Activated CD4-positive, alpha-beta T cell treated with anti-CD3 and anti-CD28 coated beads, Interleukin-2, Interleukin-4, amounts not matched to agents 100 ng/mL and 50 ng/mL, durations not matched to agents 16 hours and 8 hours (primary cell): ENCODE data around the gene ADCY3.
"Not testable (repeated sequence)": the region's sequence is repeated elsewhere in the genome, so short reads cannot be mapped to it uniquely, and the experiment has no call there.

Experiments
- DNase-seq: peaks from one replicate; pipeline ENCODE4 v3.0.0-alpha.2; 2020; ENCODE audit warnings: low spot score

Gene ADCY3

GRCh38 chr2:24844023-24844685 is 75.9 kb downstream of the ADCY3 start:
- no peak for DNase-seq

GRCh38 chr2:24843330-24843860 is 76.6 kb downstream of the ADCY3 start:
- DNase-seq: no peak

GRCh38 chr2:24842081-24843050 is 77.7 kb downstream of the ADCY3 start:
- no peak for DNase-seq

DNA sequence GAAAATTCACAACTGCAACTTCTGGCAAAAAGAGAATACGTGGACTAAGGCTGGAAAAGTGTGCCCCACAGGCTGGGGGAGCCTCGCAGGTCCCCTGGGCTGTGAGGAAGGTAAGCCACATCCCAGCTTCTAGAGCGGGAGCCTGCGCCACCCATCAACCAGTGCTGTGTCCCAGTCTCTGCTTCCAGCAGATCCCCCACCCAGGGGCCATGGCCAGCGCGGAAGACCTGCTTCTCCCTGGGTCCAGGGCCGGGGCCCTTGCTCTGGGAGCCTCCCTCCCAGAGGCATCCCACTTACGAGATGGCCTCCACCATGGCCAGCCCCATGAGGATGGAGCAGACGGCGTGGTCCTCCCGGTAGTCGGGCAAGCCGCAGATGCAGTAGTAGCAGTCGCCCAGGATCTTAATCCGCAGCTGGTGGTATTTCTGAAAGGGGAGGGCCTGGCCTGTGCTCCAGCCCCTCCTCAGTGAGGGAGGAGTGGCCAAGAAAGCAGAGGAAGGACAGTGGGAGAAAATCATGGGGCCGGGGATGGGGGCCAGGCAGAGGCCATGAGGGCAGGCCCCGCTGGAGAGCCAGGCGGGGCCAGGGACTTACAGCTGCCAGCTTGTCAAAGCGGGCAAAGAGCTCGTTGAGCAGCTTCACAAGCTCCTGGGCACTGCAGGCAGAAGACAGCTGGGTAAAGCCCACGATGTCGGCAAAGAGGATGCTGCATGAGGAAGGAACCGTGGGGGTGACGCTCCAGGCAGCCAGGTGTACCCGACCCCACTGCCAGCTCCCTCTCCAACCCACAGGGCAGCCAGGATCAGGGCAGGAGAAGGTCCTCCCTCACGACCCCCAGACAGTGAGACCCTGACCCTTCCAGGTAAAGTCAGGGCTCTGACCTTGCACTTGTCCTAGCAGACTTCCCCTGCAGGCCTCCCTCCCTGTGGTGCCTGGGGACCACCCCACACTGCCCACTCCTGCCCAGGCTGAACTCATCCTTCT is 78.8 kb downstream of the ADCY3 start:
- DNase-seq: no peak

GRCh38 chr2:24840164-24840869 is 79.7 kb downstream of the ADCY3 start:
- DNase-seq: no peak

- no peak for DNase-seq
Observed at GRCh38 chr2:24839729-24840128, 80.3 kb downstream of the ADCY3 start.

GRCh38 chr2:24838541-24838940 is 81.5 kb downstream of the ADCY3 start:
- no peak for DNase-seq

- DNase-seq: no peak
Observed at GRCh38 chr2:24837996-24838513, 82.0 kb downstream of the ADCY3 start.

GRCh38 chr2:24836706-24837105 is 83.3 kb downstream of the ADCY3 start:
- DNase-seq: no peak

GRCh38 chr2:24836206-24836605 is 83.8 kb downstream of the ADCY3 start:
- DNase-seq: no peak

- DNase-seq: not testable (repeated sequence)
Observed at GRCh38 chr2:24835411-24835810, 84.6 kb downstream of the ADCY3 start.

DNA sequence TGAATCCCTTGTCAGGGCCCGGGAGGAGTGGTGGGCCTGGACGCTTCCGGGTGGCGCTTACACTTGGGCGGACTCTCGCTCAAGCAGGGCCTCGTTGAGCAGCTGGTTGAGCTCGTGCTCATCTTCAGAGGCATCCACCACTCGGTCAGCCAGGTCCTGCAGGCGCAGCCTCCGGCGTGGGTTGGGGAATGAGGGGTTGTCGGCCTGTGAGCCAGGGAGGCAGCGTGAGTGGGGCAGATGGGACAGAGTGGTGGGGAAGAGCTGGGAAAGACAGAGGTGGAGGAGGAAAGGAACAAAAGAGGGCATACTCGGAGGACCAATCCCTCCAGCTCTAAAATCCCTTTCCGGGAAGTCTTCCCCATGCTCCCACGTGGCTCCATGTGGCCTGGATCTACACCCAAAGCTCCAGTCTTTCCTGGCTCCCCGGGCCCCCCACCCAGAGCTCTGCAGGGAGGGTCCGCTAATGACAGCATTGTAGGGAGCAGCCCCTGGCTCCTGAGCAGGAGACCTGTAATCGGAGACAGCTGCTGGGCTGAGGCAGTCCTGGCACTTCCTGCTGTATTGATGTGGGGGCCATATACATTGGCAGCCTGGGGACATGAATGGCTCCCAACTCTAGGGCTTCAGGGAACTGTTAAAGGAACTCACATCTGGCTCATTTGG is 85.2 kb downstream of the ADCY3 start:
- DNase-seq: no peak

DNA sequence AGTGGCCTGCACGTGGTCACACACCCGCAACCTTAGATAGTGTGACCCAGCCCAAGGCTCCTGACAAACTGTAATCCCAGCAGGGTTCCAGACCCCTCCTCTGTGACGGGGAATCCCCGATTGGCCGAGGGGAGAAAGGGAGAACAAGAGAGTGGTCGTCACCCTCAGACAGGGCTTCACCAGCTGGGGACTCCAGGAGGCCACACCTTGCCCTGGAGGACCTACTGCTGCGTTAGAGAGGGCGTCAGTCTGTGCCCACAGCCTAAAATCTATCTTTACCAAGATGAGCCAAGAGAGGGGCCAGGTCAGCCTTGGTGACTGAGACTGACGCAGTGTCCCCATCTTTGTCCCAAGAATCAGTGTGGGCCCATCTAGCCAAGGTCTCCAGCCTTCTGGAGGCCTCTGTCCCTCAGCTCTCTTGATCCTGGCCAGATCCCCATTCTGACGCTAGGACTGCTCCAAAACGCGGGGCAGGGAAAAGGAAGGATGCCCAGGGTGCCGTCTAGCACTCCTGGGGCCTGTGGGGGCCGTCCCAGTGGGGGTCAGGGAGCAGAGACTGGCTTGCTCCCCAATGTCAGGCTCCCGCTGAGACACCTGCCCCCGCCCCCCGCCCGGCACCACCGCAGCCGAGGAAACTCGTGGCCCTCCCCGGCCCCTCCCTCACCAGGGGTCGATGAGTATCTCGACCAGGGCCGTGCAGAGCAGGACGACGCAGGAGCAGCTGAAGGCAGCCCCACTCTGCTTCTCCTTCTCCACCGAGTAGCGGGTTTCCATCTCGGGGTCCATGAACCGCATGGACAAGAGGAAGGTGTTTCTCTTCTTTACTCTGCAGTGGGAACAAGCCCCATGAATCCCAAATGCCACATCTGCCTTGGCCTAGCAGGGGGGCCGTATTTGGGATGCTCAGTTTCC is 86.0 kb downstream of the ADCY3 start:
- no peak for DNase-seq

DNA sequence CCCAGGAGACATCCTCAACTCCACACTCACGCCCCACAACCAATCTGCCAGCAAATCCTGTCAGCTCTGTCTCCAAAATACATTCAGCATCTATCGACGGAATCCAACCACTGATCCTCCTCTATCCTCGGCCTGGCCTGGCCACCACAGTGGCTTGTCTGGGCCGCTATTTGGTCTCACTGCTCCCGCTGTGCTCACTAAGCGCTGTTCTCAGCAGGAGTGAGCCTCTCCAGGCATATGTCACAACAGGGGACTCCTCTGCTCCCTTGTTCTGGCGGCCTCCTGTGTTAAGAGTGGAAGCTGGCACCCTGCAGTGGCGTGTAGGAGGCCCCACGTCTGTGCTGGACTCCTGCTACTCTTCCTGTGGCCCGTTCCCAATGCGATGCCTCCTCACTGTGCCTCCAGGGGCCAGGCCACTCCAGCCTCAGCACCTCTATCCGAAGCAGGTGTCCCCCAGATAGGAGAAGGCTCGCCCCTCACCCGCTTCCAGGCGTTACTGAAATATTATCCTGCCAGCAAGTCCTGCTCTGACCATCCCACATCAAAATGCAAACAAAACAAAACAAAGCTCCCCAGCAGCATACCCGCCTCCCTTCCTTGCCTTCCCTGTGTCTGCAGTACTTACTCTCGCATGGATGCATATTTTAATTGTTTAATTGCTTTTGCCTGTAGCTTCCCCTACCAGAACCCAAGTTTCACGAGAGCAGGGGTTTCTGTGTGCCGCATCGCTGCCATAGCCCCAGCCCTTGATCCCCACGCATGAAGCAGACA is 86.9 kb downstream of the ADCY3 start:
- DNase-seq: no peak

DNA sequence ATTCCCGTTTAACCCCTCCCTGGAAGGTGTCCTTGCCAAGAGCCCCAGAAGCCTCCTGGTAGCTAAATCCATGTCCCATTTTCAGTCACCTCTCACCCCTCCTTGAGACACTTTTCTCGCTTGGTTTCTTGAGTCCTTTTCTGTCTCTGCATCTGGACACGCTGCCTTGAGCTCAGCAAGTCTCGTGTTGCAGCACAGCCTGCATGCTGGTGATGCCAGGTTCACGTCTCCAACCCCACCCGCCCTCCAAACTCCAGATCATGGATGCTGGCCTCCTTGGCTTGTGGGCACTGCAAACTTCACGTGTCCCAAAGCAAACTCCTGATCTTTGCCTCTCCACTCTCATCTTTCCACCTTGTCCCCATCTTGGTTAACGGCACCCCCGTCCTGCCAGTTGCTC is 87.5 kb downstream of the ADCY3 start:
- no peak for DNase-seq

DNA sequence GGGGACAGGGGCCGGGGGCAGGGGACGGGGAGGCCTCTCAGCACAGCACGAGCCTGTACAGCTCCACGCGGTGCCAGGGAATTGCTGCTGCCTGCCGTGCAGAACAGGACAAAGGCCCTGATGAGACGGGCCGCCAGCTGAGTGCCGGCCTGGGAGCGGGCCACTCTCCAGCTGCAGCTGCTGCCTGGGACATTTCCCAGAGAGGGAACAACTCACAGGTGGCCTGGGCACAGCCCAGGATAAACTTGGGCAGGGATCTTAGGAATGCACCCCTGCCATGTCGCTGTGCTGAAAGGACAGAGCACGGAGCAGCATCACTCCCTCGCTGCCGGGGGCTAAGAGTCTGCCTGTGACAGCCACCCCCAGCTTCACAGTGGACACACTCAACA is 88.0 kb downstream of the ADCY3 start:
- DNase-seq: no peak

DNA sequence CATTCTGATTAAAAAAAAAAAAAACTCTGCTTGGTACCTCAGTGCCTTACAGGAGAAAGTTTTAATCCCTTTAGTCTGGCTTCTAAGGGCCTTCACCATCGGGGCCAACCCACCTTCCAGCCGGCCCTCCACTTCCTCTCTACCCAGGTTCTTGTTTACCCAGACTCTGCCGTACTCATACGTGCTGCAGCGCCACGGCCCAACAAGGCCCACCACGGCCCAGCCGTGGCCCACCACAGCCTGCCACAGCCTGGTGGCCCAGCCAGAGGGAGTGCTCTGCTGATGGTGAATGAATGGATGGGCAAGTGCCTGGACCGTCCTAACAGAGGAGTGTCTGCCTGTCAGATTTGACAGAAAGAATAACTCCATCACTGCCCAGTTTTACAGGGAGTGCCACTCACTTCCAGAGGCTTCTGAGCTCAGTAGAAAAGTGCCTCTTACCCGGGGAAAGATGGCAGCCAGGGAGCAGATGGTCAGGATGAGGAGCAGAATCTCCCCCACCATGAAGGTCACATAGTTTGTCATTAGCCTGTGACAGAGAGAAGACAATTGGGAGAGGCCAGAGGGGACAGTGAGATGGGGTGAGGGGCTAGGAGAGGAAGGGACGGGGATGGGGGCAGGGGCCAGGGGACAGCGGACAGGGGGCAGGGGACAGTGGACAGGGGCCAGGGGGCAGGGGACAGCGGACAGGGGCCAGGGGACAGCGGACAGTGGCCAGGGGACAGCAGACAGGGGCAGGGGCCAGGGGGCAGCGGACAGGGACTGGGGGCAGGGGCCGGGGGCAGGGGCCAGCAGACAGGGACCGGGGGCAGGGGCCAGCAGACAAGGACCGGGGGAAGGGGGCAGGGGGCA is 88.6 kb downstream of the ADCY3 start:
- DNase-seq: no peak

DNA sequence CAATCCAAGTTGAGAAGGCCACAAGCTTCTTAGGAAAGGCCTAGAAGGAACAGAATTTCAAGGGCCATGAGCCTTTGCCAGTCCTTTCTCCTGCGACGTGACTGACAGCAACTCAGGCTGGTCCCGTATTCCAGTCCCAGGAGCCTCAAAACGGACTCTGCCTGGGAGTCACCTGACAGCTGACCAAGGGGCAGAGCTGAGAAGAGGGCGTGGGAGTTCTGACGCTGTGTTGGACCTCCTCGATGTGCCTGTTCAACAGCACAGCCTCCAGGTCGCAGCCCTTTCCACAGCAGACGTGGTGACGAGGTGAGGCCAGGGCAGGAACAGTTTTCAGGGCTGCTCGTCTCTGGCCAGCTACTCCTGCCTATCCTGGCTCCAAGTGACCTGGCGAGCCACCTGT is 89.3 kb downstream of the ADCY3 start:
- DNase-seq: no peak
